Suprapubic skin (tissue), 4 donors: ENCODE measurements around the gene GPX2. TPM values are rescaled to one million over a fixed set of nuclear protein-coding genes. Genes with fewer than 3 reads are reported as not detected.
"Not testable (repeated sequence)": the region's sequence is repeated elsewhere in the genome, so short reads cannot be mapped to it uniquely, and the experiment has no call there.

Experiments used
- DNase-seq, 2 donors: peaks; one replicate each; pipeline ENCODE4 v3.0.0-alpha.2; 2019; ENCODE audit warnings: low spot score in 2 of 2
- H3K27ac ChIP-seq: fragments of 200-600 bp; sonication (generic); one replicate; pipeline ENCODE4 v1.5.1; 2019
- H3K27me3 ChIP-seq: fragments of 200-600 bp; sonication (generic); one replicate; pipeline ENCODE4 v1.5.1; 2019
- H3K36me3 ChIP-seq: fragments of 200-600 bp; sonication (generic); one replicate; pipeline ENCODE4 v1.5.1; 2019
- H3K4me1 ChIP-seq: fragments of 200-600 bp; sonication (generic); one replicate; pipeline ENCODE4 v1.5.1; 2019
- H3K4me3 ChIP-seq: fragments of 200-600 bp; sonication (generic); one replicate; pipeline ENCODE4 v1.5.1; 2019; ENCODE audit warnings: mild to moderate bottlenecking
- H3K9me3 ChIP-seq: fragments of 200-600 bp; sonication (generic); one replicate; pipeline ENCODE4 v1.5.1; 2019
- EP300 ChIP-seq: sonication (generic); formaldehyde crosslinking; IDR thresholded peaks from one replicate; pipeline ENCODE4 v1.6.1; 2017; ENCODE audit warnings: antibody characterized with exemption
- POLR2A ChIP-seq, 2 donors: fragments of 450-650 bp; IDR thresholded peaks; one replicate each; pipeline ENCODE4 v1.6.1; 2017; ENCODE audit warnings: antibody characterized with exemption in 2 of 2, mild to moderate bottlenecking in 2 of 2, moderate library complexity in 2 of 2
- POLR2AphosphoS5 ChIP-seq, 3 donors: sonication (generic); formaldehyde crosslinking; IDR thresholded peaks; one replicate each; pipeline ENCODE4 v1.6.1; 2017; ENCODE audit warnings: antibody characterized with exemption in 3 of 3
- WGBS: methylation state at CpG from one replicate; pipeline ENCODE4 v1.1.5; 2018; 5-methylcytosine and 5-hydroxymethylcytosine counted together
- total RNA-seq, 4 donors: library from RNA; depleted of rRNA; stranded (reverse); fragments of >200 nt; gene quantifications; one replicate each; pipeline ENCODE4 v1.1.0, GENCODE V29; 2016
- TF ChIP-seq, protein P1 (sequence below), 2 donors: fragments of 200-600 bp in 1 of 2; fragments of 450-650 bp in 1 of 2; sonication (generic) in 1 of 2; IDR thresholded peaks; one replicate each; pipeline ENCODE4 v1.5.1; 2016 to 2019; ENCODE audit warnings: antibody characterized with exemption in 2 of 2, mild to moderate bottlenecking in 1 of 2, moderate library complexity in 1 of 2

The GPX2 gene
- total RNA-seq, 4 donors from 2014 or later, result 10.0 to 65.0 (median 27.6) TPM

DNA sequence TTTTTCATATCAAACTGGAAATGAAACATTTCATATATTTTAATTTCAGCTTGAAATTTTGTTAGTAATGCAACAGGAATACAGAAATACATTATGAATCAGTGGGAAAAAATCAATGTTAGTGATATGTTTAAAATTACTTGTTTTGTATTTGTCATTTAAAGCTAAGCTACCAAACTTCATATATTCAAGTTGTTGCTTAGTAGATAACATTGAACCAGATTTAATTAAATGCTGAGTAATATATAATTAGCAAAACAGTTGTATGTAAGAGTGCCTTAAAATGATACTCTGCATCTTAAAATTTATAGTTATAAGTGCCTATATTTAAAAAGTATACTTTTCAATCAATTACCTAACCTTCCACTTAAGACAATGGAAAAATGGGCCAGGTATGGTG is 23.3 kb downstream of the GPX2 start:
- Histone ChIP-seq H3K9me3 (no peaks in the 10 kb centered on the region), H3K27me3 (no peaks in the 10 kb centered on the region), H3K4me3 (no peak overlapping the region), H3K36me3 (peaks cover 4% of the 10 kb centered on the region), H3K4me1 (peaks cover 21% of the 10 kb centered on the region), H3K27ac (no peak overlapping the region)
- DNase-seq, result no peak
- no peak for TF ChIP-seq EP300
- TF ChIP-seq, protein P1, sequence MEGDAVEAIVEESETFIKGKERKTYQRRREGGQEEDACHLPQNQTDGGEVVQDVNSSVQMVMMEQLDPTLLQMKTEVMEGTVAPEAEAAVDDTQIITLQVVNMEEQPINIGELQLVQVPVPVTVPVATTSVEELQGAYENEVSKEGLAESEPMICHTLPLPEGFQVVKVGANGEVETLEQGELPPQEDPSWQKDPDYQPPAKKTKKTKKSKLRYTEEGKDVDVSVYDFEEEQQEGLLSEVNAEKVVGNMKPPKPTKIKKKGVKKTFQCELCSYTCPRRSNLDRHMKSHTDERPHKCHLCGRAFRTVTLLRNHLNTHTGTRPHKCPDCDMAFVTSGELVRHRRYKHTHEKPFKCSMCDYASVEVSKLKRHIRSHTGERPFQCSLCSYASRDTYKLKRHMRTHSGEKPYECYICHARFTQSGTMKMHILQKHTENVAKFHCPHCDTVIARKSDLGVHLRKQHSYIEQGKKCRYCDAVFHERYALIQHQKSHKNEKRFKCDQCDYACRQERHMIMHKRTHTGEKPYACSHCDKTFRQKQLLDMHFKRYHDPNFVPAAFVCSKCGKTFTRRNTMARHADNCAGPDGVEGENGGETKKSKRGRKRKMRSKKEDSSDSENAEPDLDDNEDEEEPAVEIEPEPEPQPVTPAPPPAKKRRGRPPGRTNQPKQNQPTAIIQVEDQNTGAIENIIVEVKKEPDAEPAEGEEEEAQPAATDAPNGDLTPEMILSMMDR (IDR thresholded peaks at IDR 0.05), result no peak
- no peak for TF ChIP-seq POLR2A (IDR thresholded peaks at IDR 0.05)
- TF ChIP-seq POLR2AphosphoS5 (IDR thresholded peaks at IDR 0.05), result no peak

DNA sequence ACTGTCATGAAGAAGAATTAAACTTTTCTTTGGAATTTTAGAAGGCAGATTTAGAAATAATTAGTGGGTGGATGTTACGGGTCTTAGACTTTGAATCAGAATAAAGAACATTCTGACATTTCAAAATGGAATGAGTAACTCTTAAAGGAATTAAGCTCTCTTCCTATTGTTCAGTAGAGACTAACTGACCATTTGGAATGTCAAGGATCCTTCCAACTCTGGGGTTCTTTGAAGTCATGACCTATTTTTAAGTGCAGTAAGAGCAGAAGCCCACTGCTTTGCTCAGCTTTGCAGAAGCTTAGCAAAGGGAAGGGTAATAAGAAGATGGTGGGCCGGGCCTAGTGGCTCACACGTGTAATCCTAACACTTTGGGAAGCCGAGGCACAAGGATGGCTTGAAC is 24.3 kb downstream of the GPX2 start:
- Histone ChIP-seq H3K27me3 (no peaks in the 10 kb centered on the region), H3K4me3 (no peak overlapping the region), H3K36me3 (no peaks in the 10 kb centered on the region), H3K27ac (no peak overlapping the region), H3K4me1 (peaks cover 26% of the 10 kb centered on the region), H3K9me3 (no peaks in the 10 kb centered on the region)
- WGBS, result 85% methylated on average over 4 of the region's 4 CpGs
- TF ChIP-seq POLR2A (IDR thresholded peaks at IDR 0.05), result no peak
- TF ChIP-seq EP300, result no peak
- TF ChIP-seq, protein P1 (IDR thresholded peaks at IDR 0.05), result no peak
- TF ChIP-seq POLR2AphosphoS5 (IDR thresholded peaks at IDR 0.05), result no peak
- no peak for DNase-seq

DNA sequence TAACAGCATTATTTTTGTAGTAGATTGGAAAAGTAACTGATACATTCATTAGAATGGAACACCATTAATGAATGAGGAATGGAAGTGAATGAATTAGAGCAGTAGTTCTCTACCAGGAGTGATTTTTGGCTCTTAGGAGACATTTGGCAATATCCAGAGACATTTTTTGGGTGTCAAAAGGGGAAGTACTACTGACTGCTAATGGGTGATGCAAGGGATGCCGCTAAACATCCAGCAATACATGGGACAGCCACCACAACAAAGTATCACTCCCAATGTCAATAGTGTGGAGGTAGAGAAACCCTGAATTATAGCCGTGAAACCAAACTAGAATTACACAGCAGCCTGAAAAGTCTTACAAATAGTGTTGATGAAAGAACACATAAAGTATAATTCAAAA is 26.7 kb downstream of the GPX2 start:
- Histone ChIP-seq H3K27ac (no peak overlapping the region), H3K27me3 (no peaks in the 10 kb centered on the region), H3K36me3 (no peaks in the 10 kb centered on the region), H3K9me3 (no peaks in the 10 kb centered on the region), H3K4me3 (no peak overlapping the region), H3K4me1 (peaks cover 26% of the 10 kb centered on the region)
- 84% methylated on average over 2 of the region's 2 CpGs for WGBS
- no peak for DNase-seq
- TF ChIP-seq EP300 (no peak), POLR2AphosphoS5 (IDR thresholded peaks at IDR 0.05) (no peak), POLR2A (IDR thresholded peaks at IDR 0.05) (no peak)
- TF ChIP-seq, protein P1 (IDR thresholded peaks at IDR 0.05), result no peak

DNA sequence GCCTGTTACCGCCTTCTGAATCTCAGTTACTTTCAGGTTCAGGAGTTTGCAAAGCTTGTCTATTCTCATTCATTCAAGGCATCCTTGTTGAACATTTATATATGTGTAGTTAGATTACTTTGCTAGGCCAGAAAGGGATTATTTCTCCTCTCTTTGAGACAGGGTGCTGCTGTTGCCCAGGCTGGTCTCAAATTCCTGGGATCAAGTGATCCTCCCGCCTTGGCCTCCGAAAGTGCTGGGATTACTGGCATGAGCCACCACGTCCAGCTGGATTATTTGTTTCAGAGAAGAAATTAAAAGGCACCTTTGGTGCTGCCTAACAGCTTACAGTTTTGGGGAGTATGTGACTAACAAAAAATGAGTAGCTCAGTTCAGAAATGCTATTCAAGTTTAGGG is 27.5 kb downstream of the GPX2 start:
- peaks cover 26% of the 10 kb centered on the region for H3K4me1 ChIP-seq
- no peaks in the 10 kb centered on the region for H3K9me3 ChIP-seq
- H3K27ac ChIP-seq, result peak overlapping the region; percentile 98
- TF ChIP-seq POLR2AphosphoS5 (IDR thresholded peaks at IDR 0.05), result no peak
- no peak for TF ChIP-seq POLR2A (IDR thresholded peaks at IDR 0.05)
- TF ChIP-seq, protein P1 (IDR thresholded peaks at IDR 0.05), result no peak
- TF ChIP-seq EP300, result no peak
- no peak for DNase-seq
- WGBS, result 19% methylated on average over 4 of the region's 4 CpGs
- H3K4me3 ChIP-seq, result peak overlapping the region; percentile 99
- no peaks in the 10 kb centered on the region for H3K27me3 ChIP-seq
- no peaks in the 10 kb centered on the region for H3K36me3 ChIP-seq

DNA sequence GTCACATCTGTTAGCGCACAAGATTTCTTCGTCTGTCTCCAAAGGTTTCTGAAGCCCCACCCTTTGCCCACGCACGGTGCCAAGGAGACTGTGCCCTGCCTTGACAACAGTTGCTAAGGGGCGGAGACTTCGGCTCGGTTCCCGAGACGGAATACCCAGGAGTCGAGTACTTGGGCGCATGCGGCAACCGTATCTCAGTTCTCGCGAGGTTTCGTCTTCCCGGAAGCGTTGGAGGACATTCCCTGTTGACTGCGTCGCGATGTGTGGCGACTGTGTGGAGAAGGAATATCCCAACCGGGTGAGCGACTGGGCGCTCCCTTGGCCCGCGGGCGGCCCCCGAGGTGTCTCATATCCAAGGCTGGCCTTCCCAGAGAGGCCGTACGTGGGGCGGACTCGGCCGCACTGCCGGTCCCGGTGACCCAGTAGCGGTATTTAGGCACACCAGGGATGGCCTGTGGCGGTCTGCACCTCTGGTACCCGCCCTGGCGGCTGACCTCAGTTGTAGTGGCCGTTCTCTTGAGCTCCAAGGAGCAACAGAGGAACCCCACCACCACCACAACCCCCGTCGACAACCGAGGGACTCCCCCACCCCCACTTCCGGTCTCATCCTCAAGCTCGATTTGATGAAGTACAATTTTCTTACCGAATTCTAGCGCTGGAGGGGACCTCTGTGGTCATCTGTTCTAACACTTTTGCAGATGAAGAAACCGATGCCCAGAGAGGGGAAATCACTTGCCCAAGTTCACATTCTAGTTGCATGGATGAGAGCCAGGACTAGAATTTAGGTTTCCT is 28.1 kb downstream of the GPX2 start, which contains the start of gene CHURC1:
Gene CHURC1 (plus strand): TSS at position 219 of the 792 bp plus-strand sequence. CDS start 41 bp downstream, at position 260.
- peak; percentile 65 to 94 for TF ChIP-seq POLR2A (IDR thresholded peaks at IDR 0.05)
- peak; percentile 88 to 98 (median 93) for TF ChIP-seq POLR2AphosphoS5 (IDR thresholded peaks at IDR 0.05)
- TF ChIP-seq, protein P1 (IDR thresholded peaks at IDR 0.05), result no peak
- H3K27me3 ChIP-seq, result no peaks in the 10 kb centered on the region
- peak within 1 kb of the TSS; percentile 98 for H3K27ac ChIP-seq
- H3K4me1 ChIP-seq, result peaks cover 26% of the 10 kb centered on the region
- H3K4me3 ChIP-seq, result peak within 1 kb of the TSS; percentile 99
- peak; percentile 99 to 100 for DNase-seq
- no peaks in the 10 kb centered on the region for H3K36me3 ChIP-seq
- WGBS, result 1% methylated on average over 19 of the region's 49 CpGs
- no peaks in the 10 kb centered on the region for H3K9me3 ChIP-seq

DNA sequence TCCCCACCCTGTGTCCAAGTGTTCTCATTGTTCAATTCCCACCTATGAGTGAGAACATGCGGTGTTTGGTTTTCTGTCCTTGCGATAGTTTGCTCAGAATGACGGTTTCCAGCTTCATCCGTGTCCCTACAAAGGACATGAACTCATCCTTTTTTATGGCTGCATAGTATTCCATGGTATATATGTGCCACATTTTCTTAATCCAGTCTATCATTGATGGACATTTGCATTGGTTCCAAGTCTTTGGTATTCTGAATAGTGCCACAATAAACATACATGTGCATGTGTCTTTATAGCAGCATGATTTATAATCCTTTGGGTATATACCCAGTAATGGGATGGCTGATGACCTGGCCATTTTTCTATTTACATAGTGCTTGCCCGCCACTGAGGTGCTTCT is 29.1 kb downstream of the GPX2 start:
- not testable (repeated sequence) for H3K9me3 ChIP-seq, DNase-seq, H3K36me3 ChIP-seq, H3K27me3 ChIP-seq, H3K4me3 ChIP-seq
- Histone ChIP-seq H3K4me1 (peaks cover 26% of the 10 kb centered on the region), H3K27ac (peak overlapping the region; percentile 98)
- WGBS, result 77% methylated on average over 5 of the region's 5 CpGs
